KBM-7 (cell line): ENCODE data around the gene RNFT2.
A peak's percentile ranks its signal among the peaks of the same experiment; 100 is the strongest.
"Not testable (repeated sequence)": the region's sequence is repeated elsewhere in the genome, so short reads cannot be mapped to it uniquely, and the experiment has no call there.

Source experiments
- DNase-seq: peaks from one replicate; pipeline ENCODE4 v3.0.0-alpha.2; 2015
- in situ Hi-C: fragments of 300-500 bp; cut with MboI; formaldehyde crosslinking; loops from 2 replicates; pipeline ENCODE4 v1.14.3; 2020; ENCODE audit warnings: low sequenced_read_pairs, low pct_unique_long_range_greater_than_20kb, mixed read lengths

RNFT2 gene

DNA sequence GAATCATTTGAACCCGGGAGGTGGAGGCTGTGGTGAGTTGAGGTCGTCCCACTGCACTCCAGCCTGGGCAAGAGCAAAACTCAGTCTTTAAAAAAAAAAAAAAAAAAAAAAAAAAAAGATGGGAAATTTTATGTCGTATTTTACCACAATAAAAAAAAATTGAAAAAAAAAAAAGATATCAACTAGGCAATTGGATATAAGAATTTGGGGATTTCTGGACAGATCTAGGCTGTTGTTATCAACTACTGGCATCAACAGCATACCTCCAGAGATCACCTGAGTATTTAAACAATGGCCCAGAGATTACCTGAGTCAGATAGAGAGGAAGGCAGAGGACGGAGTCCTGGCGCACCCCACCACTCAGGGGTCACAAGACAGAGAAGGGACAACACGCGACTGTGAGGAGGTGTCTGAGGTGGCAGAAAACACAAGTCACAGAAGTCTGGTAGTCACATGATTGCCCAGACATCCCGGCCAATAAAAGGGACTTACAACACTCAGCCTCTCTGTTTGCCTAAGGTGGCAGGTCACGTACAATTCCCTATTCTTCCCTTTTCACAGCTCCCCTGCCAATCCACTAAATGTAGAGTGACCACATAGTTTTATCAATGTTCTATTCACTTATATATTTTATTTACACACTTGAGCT, 2.0 kb upstream of the RNFT2 start:
- in situ Hi-C loops, result no loop called here
- DNase-seq, result no peak

GRCh38 chr12:116736962-116737773, 947 bp upstream of the RNFT2 start:
- peak; percentile 7 for DNase-seq
- in situ Hi-C loops, result no loop called here

DNA sequence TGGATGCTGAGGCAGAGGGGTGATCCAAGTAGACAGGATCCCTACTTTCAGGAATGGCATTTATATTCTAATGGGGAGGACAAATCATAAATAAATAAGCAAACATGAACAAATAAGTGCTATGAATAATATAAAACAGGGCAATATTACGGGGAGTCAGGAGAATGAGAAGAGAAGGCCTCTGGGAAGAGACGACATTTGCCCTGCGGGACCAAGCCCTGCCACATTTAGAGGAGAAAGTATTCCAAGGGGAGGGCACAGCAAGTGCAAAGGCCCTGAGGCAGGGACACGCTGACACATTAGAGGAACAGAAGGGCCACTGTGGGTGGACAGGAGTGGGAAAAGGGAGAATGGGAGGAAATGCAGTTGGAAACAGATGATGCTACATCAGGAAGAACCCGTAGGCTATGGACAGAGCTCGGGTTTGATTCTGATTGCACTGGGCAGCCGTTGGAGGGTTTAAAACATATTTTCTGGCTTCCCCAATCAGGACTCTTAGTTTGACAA, 1.3 kb downstream of the RNFT2 start:
- DNase-seq, result no peak
- in situ Hi-C loops, result no loop called here

GRCh38 chr12:116742787-116743186, 4.7 kb downstream of the RNFT2 start:
- in situ Hi-C loops, DNase-seq: not testable (repeated sequence)

- in situ Hi-C loops, result no loop called here
- DNase-seq, result no peak
Measured at GRCh38 chr12:116744766-116745165, 6.7 kb downstream of the RNFT2 start.

- in situ Hi-C loops, result no loop called here
Measured at GRCh38 chr12:116745554-116745953, 7.4 kb downstream of the RNFT2 start.

GRCh38 chr12:116749884-116750283, 11.8 kb downstream of the RNFT2 start:
- in situ Hi-C loops, result no loop called here
- DNase-seq, result no peak

More at GRCh38 chr12:116745554-116745953, 7.4 kb downstream of the RNFT2 start:
- DNase-seq, result no peak

DNA sequence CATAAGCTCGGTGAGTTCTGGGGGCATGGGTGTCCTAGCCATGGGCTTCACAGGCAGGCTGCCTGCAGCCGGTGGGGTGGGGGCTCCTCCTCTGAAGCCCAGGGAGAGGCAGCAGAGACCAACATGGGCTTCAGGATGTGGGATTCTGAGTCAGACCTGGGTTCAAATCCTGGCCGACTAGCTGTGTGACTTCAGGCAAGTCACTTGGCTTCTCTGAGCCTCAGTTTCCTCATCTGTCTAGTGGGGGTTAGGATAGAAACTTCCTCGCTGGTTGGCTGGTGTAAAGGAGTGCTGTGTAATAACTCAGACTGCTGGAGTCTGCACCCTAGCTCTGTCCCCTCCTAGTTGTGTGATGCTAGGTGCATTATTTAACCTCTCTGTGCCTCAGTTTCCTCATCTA, 12.2 kb downstream of the RNFT2 start:
- no peak for DNase-seq
- in situ Hi-C loops, result no loop called here

DNA sequence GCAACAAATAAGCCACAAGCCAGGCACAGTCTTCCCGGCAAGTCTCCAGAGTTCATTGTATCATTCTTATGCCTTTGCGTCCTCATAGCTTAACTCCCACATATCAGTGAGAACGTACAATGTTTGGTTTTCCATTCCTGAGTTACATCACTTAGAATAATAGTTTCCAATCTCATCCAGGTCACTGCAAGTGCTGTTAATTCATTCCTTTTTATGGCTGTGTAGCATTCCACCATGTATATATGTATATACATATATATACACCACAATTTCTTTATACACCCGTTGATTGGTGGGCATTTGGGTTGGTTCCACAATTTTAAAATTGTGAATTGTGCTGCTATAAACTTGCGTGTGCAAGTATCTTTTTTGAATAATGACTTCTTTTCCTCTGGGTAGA, 16.0 kb downstream of the RNFT2 start:
- DNase-seq, in situ Hi-C loops: not testable (repeated sequence)

DNA sequence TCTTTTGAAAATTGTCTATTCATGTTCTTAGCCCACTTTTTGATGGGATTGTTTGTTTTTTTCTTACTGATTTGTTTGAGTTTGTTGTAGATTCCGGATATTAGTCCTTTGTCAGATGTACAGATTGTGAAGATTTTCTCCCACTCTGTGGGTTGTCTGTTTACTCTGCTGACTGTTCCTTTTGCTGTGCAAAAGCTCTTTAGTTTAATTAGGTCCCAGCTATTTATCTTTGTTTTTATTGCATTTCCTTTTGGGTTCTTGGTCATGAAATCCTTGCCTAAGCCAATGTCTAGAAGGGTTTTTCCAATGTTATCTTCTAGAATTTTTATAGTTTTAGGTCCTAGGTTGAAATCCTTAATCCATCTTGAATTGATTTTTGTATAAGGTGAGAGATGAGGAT, 16.7 kb downstream of the RNFT2 start:
- in situ Hi-C loops, DNase-seq: not testable (repeated sequence)

GRCh38 chr12:116759783-116760621, 21.9 kb downstream of the RNFT2 start:
- in situ Hi-C loops, result no loop called here

DNA sequence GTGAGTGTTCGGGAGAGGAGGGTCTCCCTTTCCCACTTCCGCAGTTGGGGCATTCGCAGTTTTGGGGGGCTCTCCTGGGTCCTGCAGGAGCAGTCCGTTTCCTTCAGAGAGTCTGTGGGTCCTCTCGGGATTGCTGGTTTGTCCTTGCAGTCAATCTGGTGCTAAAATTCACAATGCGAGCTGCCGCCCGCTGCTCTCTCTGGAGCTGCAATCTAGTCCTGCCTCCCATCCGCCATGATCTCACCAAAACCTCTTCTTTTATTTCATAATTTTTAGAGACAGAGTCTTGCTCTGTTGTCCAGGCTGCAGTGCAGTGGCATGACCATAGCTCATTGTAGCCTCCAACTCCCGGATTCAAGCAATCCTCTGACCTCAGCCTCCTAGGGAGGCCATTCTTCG, 22.5 kb downstream of the RNFT2 start:
- no peak for DNase-seq
- in situ Hi-C loops, result no loop called here

More at GRCh38 chr12:116759783-116760621, 21.9 kb downstream of the RNFT2 start:
- peak; percentile 90 for DNase-seq

- no peak for DNase-seq
- in situ Hi-C loops, result no loop called here
Measured at GRCh38 chr12:116761499-116761898, 23.4 kb downstream of the RNFT2 start.

- DNase-seq, result no peak
- in situ Hi-C loops, result no loop called here
Measured at GRCh38 chr12:116765271-116765670, 27.2 kb downstream of the RNFT2 start.

GRCh38 chr12:116766285-116766684, 28.2 kb downstream of the RNFT2 start:
- in situ Hi-C loops, result no loop called here
- DNase-seq, result no peak

- DNase-seq, result no peak
- in situ Hi-C loops, result no loop called here
Measured at GRCh38 chr12:116766746-116767145, 28.6 kb downstream of the RNFT2 start.

DNA sequence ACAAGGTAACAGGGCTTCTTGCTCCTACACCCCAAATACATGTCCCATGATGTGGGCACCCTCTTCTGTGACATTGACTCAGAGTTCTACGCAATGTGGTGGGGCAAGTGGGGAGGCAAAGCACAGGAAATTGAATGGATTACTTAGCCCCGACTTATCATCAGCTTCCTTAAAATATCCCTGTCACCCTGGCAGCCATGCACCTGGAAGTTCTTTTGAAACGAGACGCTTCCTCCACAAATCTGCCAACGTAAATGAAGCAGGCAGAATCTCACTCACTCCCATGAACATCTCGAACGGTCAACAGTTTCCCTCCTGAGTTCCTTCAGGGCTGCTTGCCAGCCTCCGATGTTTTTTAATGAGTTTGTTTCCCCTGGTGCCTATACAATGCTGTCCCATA, 33.5 kb downstream of the RNFT2 start:
- DNase-seq, result no peak
- in situ Hi-C loops, result no loop called here

DNA sequence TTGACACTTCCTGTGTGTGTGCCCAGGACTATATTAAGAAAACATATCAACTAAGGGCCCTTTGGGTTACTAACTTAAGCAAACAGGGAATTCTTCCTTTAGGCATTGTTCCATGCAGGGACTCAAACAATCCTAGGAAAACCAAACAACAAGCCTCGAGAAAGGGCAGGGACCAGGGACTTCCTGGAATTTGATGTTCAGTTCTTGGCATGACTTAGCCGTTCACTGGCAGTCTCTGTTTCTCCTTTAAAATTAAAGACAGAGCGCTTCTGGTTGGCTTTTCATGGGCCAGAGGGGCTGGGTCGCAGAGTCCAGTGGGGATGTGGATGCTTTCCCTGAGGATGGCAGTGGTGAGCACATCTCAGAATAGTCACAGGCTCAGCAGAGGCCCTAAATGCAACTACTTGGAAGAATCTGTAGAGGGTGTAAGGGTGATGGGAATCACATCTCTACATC, 35.2 kb downstream of the RNFT2 start:
- no peak for DNase-seq
- in situ Hi-C loops, result no loop called here

GRCh38 chr12:116774020-116774419, 35.9 kb downstream of the RNFT2 start:
- no peak for DNase-seq
- in situ Hi-C loops, result no loop called here
